Measurements from ENCODE around the gene VCAN. TPM values are rescaled to one million over a fixed set of nuclear protein-coding genes. Genes with fewer than 3 reads are reported as not detected.
A peak's percentile ranks its signal among the peaks of the same experiment; 100 is the strongest.

VCAN gene
- total RNA-seq, 1 donor = 1,493 TPM

- no peak for TF ChIP-seq CTCF (IDR thresholded peaks at IDR 0.05; ENCODE audit: insufficient read depth, low read length)
- no peak overlapping the region for H3K4me3 ChIP-seq (ENCODE audit: low read depth, low read length)
- DNase-seq (ENCODE audit: low read depth) = peak; percentile 81
Measured at GRCh38 chr5:83562791-83563557, 91.4 kb downstream of the VCAN start.

- no peak overlapping the region for H3K4me3 ChIP-seq (ENCODE audit: low read depth, low read length)
- no peak for TF ChIP-seq CTCF (IDR thresholded peaks at IDR 0.05; ENCODE audit: insufficient read depth, low read length)
- DNase-seq (ENCODE audit: low read depth) = no peak
Measured at GRCh38 chr5:83563631-83564030, 92.1 kb downstream of the VCAN start.

- TF ChIP-seq CTCF (IDR thresholded peaks at IDR 0.05; ENCODE audit: insufficient read depth, low read length) = peak; percentile 41
- H3K4me3 ChIP-seq (ENCODE audit: low read depth, low read length) = no peak overlapping the region
- peak; percentile 82 for DNase-seq (ENCODE audit: low read depth)
Measured at GRCh38 chr5:83564069-83564749, 92.7 kb downstream of the VCAN start.

GRCh38 chr5:83567741-83568140 lies 96.2 kb downstream of the VCAN start:
- TF ChIP-seq CTCF (IDR thresholded peaks at IDR 0.05; ENCODE audit: insufficient read depth, low read length) = no peak
- peak; percentile 89 for DNase-seq (ENCODE audit: low read depth)
- H3K4me3 ChIP-seq (ENCODE audit: low read depth, low read length) = peak overlapping the region; percentile 23

- TF ChIP-seq CTCF (IDR thresholded peaks at IDR 0.05; ENCODE audit: insufficient read depth, low read length) = no peak
- DNase-seq (ENCODE audit: low read depth) = peak; percentile 98
- H3K4me3 ChIP-seq (ENCODE audit: low read depth, low read length) = no peak overlapping the region
Measured at GRCh38 chr5:83568186-83568585, 96.6 kb downstream of the VCAN start.

GRCh38 chr5:83570916-83571315 lies 99.4 kb downstream of the VCAN start:
- no peak for DNase-seq (ENCODE audit: low read depth)
- H3K4me3 ChIP-seq (ENCODE audit: low read depth, low read length) = no peak overlapping the region
- no peak for TF ChIP-seq CTCF (IDR thresholded peaks at IDR 0.05; ENCODE audit: insufficient read depth, low read length)

All from fibroblast of the aortic adventitia (primary cell).